NCI-H2029 treated with DMSO at 0.1 percent for 48 hours (cell line): Measurements from ENCODE around the gene LIN7A.

Experiments
- DNase-seq: peaks from one replicate; lab custom pipeline; 2025; lab: John Stamatoyannopoulos, UW

LIN7A gene, protein sequence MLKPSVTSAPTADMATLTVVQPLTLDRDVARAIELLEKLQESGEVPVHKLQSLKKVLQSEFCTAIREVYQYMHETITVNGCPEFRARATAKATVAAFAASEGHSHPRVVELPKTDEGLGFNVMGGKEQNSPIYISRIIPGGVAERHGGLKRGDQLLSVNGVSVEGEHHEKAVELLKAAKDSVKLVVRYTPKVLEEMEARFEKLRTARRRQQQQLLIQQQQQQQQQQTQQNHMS

DNA sequence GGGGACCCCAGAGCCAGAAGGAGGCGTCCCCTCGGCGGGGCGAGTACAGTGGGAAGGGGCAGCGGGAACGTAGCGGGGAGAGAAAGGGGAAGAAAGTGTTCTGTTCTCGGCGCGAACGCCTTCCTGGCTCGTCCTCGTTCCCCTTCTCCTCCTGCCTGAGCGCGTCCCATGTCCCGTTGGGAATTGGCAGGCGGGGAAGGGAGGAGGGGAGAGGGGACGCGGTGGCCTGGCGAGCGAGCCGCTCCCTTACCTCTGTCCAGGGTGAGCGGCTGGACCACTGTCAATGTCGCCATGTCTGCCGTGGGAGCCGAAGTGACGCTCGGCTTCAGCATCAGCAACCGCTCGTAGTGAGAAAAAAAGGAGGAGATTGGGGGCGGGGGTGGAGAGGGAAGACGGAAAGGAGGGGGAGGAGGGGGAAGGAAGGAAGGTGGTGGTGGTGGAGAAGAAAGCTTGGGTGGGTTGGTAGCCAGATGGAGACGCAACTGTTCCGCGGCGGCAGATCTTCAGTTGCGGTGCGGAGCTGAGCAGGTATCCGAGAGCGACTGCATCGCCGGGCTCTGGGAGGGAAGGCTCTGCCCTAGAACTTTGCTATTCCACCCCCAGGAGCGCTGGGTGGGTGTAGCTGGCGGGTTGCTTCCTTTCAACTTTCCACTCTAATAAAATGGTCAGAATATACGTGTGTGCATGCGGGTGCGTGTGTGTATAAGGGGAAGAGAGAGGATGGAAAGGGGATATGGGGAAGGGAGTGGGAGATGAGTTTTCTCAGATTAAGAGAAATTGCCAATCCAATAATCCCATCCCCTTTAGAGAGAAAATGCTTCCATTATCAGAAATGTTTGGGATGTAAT lies at the start of gene LIN7A:
Gene LIN7A (minus strand): TSS at position 544 of the 848 bp plus-strand sequence. CDS start 212 bp downstream, at position 332.
- no peak for DNase-seq

DNA sequence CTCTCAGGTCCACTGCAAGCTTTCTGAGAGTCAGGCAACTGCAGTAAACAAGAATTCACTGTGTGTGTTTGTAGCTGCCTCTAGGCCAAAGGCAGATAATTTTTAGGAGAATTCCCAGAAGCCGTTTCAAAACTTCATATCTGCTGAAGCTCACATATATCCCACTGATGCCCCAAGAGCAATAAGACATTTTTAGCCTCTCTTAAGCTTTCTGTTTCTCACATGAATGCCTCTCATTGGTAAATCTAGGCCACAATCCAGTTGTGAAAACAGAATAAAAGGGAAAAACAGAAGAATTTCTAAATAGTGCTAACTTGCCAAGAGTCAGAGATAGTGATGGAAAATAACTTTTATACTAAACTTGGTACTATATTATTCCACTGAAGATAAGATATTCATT lies 48.5 kb upstream of the LIN7A start:
- no peak for DNase-seq

DNA sequence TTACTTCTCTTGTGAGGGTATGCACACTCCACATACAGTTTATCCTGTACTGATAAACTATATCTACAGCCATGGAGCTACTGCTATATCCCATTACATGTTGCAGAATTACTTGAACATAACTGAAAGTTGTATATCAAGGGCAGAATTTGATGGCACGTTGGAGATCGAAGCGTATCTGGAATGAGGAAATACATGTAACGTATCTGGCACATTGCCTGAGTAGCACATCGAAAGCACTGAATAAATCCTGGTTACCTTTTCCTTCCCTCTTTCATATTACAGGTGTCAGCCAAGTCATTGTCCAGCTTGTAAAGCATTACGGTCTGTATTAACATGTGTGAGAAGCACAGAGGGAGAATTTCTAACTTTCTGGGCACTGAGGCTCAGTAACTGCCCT lies 42.1 kb upstream of the LIN7A start:
- DNase-seq = peak; percentile 8

DNA sequence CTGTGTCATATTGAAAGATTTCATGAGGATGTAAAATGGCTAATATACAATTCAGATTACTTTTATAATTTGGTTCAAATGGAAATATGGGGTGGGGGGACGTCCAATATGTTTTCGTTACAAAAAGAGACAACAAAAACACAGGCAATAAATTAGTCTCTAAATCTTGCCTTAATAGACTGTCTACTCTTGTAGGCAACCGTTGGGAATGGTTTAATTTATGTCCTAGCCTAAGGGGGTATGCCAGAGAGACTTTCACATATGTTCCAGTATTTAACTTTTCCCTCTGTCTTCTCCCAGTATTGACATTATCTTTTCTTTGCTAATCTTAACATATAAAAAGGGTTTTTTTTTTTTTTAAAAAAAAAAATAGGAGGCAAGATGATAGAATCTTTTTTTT lies 41.5 kb upstream of the LIN7A start:
- DNase-seq = no peak

DNA sequence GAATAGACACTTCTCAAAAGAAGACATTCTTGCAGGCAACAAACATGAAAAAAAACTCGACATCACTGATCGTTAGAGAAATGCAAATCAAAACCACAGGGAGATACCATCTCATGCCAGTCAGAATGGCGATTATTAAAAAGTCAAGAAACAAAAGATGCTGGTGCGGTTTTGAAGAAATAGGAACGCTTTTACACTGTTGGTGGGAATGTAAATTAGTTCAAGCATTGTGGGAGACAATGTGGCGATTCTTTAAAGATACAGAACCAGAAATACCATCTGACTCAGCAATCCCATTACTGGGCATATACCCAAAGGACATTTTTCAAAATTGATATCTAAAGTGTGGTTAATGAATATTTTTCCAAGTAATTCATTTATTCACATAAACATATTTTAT lies 39.6 kb upstream of the LIN7A start:
- DNase-seq = no peak

DNA sequence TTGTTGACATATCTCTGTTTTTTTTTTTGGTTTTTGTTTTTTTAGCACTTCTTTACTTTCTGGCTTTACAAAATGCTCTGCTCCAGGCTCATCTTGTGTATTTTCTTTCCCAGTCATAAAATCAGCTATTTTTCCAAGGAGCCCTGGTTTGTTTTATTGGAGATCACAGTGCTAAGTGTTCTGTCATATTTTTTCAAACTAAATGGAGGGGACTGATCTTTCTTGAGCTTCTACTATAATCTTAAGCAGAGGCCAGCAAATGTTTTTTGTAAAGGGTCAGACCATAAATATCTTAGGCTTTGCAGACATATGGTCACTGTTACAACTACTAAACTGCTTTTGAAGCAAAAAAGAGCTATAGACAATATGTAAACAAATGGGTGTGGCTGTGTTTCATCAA lies 30.6 kb upstream of the LIN7A start:
- DNase-seq = no peak

DNA sequence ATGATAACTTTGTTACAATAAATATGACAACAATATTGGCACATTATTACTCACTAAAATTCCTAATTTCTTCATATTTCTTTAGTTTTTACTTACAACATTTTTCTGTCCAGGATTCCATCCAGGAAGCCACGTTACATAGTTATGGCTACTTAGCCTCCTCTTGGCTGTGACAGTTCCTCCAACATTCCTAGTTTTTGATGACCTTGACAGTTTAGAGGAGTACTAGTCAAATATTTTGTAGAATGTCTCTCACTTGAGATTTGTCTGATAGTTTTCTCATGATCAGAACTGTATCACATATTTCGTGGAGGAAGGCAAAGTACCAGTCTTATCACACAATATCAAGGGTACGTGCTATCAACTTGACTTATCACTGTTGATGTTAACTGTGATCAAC lies 29.8 kb upstream of the LIN7A start:
- DNase-seq = no peak

DNA sequence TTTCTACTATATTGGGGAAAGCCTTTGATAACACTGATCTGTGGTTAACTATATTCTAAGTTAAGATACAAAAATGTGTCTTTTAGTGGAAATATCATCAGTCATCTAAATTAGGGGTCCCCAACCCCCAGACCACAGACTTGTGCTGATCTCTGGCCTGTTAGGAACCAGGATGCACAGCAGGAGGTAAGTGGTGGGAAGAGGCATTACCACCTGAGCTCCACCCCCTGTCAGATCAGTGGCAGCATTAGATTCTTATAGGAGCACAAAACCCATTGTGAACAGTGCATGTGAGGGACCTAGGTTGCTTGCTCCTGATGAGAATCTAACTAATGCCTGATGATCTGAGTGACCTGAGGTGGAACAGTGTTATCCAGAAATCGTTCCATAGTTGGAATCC lies 28.3 kb upstream of the LIN7A start:
- DNase-seq = no peak

DNA sequence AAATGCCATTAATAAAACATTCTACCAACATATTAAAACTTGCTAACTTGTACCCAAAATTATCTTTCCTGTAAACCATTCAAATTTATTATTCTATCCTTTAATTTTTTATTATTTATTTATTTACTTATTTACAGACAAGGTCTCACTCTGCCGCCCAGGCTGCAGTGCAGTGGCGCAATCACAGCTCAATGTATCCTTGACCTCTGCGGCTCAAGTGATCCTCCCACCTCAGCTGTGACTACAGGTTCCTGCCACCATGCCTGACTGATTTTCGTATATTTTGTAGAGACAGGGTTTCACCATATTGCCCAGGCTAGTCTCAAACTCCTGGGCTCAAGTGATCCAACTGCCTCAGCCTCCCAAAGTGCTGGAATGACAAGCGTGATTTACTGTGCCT lies 20.4 kb upstream of the LIN7A start:
- no peak for DNase-seq

DNA sequence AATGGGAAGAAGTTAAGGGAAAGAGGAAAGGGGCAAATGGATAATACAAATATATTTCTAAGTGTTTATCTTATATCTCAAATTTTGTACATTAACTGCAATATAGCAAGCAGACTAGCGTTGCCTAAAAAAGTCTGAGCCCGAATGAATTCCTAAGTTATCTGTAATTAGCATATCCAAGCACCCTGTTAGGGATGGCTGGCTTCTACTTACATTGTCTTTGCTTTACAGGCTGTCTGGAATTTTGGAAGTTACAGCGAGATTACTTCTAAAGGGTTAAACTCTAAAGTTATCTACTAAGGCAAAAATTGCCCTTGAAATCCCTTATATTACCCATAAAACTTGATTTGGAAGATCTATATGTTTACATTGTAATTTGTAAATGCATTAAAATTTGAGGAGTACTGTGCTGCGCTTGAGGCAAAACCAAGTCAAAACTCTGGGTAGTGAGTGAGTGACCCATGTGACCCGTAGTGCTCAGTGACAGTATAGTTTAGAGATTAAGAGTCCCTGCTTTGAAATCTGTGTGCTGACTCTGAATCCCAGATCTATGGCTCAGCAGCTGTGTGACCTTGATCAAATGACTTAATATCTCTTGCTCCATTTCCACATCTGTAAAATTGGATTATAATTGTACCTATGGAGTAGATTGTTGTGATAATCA lies 17.3 kb upstream of the LIN7A start:
- no peak for DNase-seq

DNA sequence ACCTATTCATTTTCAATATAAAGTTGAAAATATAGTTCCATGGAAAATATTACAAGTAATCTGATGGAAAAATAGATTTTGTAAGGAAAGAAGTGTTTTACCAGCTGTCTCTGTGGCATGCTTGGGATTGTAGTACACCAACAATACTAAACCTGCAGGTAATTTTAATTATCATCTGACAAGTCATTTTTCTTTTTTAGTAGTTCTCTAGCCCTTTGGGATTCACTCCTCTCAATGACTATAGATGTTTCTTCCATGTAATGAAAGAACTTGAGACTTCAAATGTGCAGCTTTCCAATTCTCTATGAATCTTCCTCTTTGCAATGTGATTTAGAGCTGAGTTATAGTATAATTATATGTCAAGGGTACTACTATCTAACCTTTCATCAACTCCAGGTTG lies 14.7 kb upstream of the LIN7A start:
- no peak for DNase-seq

DNA sequence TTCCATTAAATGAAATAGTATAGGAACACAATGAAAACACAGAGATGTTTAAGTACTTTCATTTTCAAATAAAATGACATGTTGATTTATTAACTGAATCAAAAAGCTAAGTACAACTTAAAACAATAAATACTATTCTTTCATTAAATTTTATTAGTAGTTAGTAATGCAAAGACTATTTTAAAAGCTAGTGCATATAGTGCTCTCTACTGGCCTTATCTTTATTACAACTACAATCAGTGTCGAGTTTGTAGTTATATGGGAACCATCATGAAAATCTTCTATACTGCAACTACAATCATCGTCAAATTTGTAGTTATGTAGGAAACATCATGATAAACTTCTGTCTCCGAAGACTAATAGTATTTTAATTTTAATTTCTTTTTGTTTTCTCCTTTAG lies 8.9 kb upstream of the LIN7A start:
- no peak for DNase-seq

DNA sequence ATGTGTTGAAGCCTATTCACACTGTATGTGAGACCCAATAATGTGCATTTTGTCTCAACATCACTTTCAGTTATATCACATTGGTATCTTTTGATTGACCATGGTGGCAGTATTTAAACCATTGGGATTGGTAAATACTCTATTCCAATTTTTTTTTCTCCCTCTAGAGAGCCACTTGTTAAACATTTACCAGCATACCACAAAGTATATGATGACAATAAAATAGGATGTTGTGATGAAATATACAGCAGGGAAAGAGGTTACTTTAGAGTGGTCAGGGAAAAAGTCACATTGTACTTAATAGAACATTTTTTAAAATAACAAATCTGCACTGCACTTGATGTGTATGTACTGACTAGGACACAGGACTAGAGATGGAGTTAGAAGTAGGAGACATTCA lies 5.6 kb upstream of the LIN7A start:
- DNase-seq = no peak

DNA sequence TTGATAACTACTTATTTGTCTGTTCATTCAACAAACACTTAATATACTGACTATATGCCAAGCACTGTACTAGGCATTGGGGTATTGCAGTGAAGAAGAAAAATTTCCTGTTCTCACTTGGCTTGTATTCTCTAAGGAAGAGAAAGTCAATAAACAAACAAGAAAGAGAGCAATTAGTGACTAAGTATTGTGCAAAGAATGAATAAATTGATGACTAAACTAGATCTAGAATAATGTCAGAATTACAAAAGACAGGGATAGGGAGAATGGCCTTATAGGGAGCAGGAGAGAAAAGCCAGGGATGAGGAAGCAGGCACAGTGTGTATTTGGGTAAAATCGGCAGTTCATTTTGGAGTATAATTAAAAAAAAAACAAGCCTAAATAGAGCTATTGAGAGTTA lies 4.2 kb upstream of the LIN7A start:
- no peak for DNase-seq

DNA sequence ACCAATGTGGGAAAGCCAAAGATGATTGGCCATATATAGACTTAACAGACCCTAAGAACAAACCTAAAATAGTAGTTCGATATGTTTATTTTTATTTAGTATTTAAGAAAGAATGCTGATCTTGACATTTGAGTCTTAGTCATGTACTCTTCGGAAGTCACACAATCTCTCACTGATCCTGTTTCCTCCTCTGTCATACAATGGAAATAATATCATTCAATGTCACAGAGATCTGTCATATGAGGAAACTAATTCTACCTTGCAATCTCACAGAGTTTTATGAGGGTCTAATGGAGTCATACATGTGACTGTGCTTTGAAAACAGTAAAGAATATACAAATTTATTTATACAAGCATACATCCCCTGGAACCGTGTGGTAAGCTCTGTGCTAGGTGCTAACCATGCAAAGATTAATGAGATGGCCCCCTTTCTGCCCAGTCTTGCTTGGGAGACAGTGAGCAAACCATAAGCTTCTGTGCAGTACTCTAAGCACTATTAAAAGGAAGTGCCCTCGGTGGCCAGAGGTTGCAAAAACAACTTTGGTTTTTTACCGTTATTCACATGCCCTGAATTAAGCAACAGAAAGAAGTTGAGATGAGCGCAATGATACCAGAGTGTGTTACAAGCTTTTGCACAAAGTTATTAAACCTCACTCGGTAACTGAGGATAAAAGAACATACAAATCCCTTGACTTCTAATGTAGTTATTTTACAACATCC lies 1.7 kb upstream of the LIN7A start:
- DNase-seq = no peak

DNA sequence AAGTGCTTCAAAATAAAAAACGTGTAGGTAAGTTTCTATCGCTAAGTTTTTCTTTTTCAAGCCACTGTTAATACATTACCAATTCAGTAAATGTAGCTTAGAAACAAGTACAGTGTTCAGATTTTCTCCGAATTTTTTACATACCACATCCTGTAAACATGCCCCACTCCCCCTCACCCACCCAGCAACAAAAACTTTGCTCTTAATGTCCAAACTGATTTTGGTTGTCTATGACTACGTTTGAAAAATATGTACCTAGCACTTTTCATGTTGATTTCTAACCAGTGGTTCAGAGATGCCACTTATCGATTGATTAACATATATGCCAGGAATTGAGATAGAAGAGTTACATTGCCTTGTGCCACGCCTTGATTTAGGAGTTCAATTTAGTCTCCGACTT lies 663 bp upstream of the LIN7A start:
- no peak for DNase-seq

DNA sequence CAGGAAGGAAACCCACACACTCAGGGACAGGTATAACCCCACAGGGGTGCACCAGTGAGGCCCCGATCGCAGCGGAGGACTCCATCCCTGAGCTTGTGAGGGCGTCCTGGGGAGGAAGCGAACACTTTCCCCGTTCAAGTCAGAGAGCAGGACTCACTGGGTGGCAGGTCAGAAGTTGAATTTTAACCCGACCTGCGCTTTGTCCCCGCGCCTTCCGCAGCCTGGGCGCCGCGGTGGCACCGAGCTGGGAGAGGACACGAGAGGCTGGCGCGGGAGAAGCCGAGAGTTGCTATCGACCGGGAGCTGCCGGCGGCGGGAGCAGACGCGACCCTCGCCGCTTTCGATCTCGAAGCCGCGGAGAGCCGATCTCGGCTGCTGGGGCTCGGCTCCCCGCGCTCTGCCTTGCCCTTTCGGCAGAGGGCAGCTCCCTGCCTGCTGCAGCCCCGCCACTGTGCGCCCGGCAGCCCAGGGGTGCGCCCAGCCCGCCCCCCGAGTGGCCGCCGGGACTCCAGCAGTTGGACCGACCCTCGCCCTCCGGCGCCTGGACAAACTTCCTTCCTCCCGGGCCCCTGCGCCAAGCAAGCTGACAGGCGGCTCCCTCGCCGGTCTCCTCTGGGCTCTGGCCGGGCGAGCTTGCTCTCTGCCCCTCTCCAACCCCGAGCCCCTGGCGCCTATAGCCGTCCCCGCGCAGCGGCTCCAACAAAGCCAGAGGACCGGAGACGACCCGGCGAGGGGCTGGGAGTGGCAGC lies 918 bp downstream of the LIN7A start:
- no peak for DNase-seq

DNA sequence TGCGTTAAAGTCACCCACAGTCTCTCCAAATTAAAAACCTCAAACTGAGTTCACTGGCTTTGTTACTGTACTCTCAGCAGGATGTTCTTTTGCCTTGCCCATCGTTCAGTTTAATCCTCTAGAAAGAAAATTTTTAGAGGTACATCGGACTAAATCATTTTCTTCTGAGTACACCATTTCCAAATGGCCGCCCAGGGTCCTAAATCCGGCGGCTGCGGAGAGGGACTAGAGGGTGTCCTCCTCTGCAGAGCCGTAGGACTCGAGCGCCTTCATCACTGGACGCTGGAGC lies 1.4 kb downstream of the LIN7A start:
- DNase-seq = no peak

DNA sequence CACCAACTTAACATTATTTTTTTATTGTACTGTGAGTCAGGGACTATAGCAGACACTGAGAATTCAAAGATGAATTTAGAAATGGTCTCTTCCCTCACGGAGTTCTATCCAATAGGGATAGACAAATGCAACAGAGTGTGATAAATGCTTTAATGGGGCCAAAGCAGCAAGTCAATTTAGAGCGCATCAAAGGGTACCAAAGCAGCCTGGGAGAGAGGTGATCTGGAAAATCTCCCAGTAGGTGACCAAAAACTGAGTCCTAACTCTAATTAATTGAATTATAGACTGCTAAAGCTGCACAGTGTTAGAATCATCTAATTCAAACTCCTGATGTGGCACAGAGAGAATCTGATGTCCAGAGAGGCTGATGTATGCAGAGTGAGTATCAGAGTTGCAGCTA lies 2.6 kb downstream of the LIN7A start:
- DNase-seq = no peak

DNA sequence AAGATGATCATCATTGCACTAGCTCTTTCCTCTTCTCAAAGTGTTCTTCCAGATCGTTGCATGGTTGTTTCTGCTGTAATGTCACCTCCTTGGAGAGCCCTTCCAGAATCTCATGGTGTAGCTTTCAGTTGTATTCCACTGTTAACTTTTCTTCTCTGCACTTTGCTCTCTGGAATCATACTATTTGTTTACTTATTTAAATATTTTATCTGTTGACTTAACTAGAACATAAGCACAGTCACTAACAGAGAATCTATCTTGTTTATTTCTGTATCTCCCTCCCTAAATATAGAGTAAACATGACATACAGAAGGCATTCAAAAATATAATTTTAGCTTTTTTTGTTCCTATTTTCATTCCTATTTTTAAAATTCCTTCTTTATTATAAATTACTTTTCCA lies 11.8 kb downstream of the LIN7A start:
- DNase-seq = no peak

DNA sequence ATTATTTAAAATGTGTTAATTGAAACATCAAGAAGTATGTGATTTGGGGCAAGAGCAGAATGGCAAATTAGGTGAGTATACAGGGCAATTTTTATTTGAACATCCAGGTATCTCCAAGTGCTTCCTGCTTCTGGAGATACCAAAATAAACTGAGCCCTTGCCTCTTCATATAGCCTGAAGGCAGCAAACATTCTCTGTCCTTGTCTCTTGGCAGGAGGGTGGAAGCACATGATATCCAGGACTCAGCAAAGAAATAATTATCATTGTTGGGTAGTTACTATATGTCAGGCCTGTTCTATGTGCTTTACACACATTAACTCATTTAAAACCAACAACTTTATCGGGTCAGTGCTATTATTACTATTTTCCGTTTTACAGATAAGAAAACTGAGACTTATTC lies 12.5 kb downstream of the LIN7A start:
- DNase-seq = no peak

DNA sequence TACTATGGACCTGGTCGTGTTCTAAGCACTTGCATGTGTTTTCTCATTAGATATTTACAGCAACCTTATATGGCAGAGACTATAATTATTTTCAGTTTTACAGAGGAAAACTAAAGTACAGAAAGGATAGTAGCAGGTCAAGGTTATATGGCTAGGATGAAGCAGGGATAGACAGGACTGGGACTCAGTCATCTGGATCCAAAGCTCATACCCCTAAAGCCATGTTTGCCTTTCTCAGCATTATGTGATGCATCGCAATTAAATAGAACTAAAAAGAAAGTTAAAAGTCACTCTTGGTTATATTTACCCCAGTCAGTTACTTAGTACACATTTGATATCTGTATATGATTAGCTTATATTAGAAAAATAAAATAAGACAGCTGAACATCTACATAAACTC lies 13.3 kb downstream of the LIN7A start:
- DNase-seq = no peak
